GM12878 (cell line): ENCODE results near the gene LCE2C. TPM values are rescaled to one million over a fixed set of nuclear protein-coding genes. Genes with fewer than 3 reads are reported as not detected.

ENCODE experiments used
- ATAC-seq: fragments of 200-7000 bp; cut with Tn5 transposase; 3 replicates; pipeline ENCODE4 v1.9.1; 2020; ENCODE audit warnings: mild to moderate bottlenecking, moderate library complexity
- BruUV-seq: library from RNA; stranded (reverse); fragments of 400-500 nt; replicated peaks from 2 replicates; lab custom pipeline; 2021; lab: Mats Ljungman, UMichigan
- CTCF ChIA-PET: fragments of 300-600 bp; sonication (Branson Sonifier 250); formaldehyde crosslinking; extraction: SDS; loops from one replicate; lab custom pipeline; 2021; ENCODE audit warnings: inconsistent platforms; lab: Yijun Ruan, JAX
- POLR2A ChIA-PET: fragments of 350-600 bp; formaldehyde crosslinking; extraction: SDS; loops from one replicate; lab custom pipeline; 2021; ENCODE audit warnings: inconsistent platforms; lab: Charles Lee
- RAD21 ChIA-PET: fragments of 300-600 bp; sonication (Branson Sonifier 250); formaldehyde crosslinking; loops from one replicate; lab custom pipeline; 2023; ENCODE audit warnings: antibody characterized with exemption; ENCODE audit not compliant: unreplicated experiment; lab: Charles Lee
- SMC1A ChIA-PET: fragments of 300-600 bp; sonication (Branson Sonifier 250); formaldehyde crosslinking; loops from one replicate; lab custom pipeline; 2023; ENCODE audit not compliant: unreplicated experiment, uncharacterized antibody; lab: Charles Lee
- DNase-seq: peaks from one replicate; pipeline ENCODE4 v3.0.0-alpha.2; 2011; ENCODE audit warnings: low read depth, low spot score
- FAIRE-seq: peaks from 3 replicates; lab custom pipeline; 2011; peaks lifted over from hg19 to GRCh38; lab: Jason Lieb, UNC
- H2AFZ ChIP-seq: 2 replicates; pipeline ENCODE4 v1.6.0; 2011; ENCODE audit warnings: low read depth, low read length, control low read depth; ENCODE audit not compliant: control insufficient read depth
- H3K27ac ChIP-seq: 2 replicates; pipeline ENCODE4 v1.5.1; 2011; ENCODE audit warnings: control low read depth; ENCODE audit not compliant: control insufficient read depth, insufficient read depth
- H3K27me3 ChIP-seq, 2 experiments: replicated peaks in 1 of 2; 2 replicates each; pipeline versions ENCODE4 v1.6.0 to v1.6.1; 2011; ENCODE audit warnings: low read length in 1 of 2; ENCODE audit not compliant: control insufficient read depth in 2 of 2, insufficient read depth in 2 of 2
- H3K36me3 ChIP-seq, 2 experiments: 2 replicates each; pipeline ENCODE4 v1.5.1; 2011; ENCODE audit warnings: low read length in 1 of 2; ENCODE audit not compliant: control insufficient read depth in 2 of 2, insufficient read depth in 2 of 2
- H3K4me1 ChIP-seq: 2 replicates; pipeline ENCODE4 v1.6.1; 2011; ENCODE audit warnings: mild to moderate bottlenecking, low read length, moderate library complexity, mixed read lengths; ENCODE audit not compliant: control insufficient read depth, insufficient read depth
- H3K4me2 ChIP-seq: 2 replicates; pipeline ENCODE4 v1.6.0; 2011; ENCODE audit warnings: control low read depth; ENCODE audit not compliant: control insufficient read depth, insufficient read depth
- H3K4me3 ChIP-seq: fragments of 200-600 bp; sonication (generic); 2 replicates; pipeline ENCODE4 v1.5.1; 2016
- H3K79me2 ChIP-seq: 2 replicates; pipeline ENCODE4 v1.6.0; 2011; ENCODE audit warnings: low read length; ENCODE audit not compliant: control insufficient read depth, insufficient read depth
- H3K9ac ChIP-seq: 2 replicates; pipeline ENCODE4 v1.8.0; 2011; ENCODE audit warnings: low read length, control low read depth, mixed read lengths; ENCODE audit not compliant: control insufficient read depth, insufficient read depth
- H3K9me3 ChIP-seq: replicated peaks from 3 replicates; pipeline ENCODE4 v1.5.1; 2011; ENCODE audit warnings: mild to moderate bottlenecking, low read length; ENCODE audit not compliant: control insufficient read depth, insufficient read depth
- H4K20me1 ChIP-seq: 2 replicates; pipeline ENCODE4 v1.6.0; 2011; ENCODE audit not compliant: control insufficient read depth, insufficient read depth
- BCLAF1 ChIP-seq: fragments of 450-650 bp; IDR thresholded peaks from 2 replicates; pipeline ENCODE4 v1.6.1; 2017; ENCODE audit warnings: antibody characterized with exemption, mild to moderate bottlenecking, moderate library complexity
- CREM ChIP-seq: IDR thresholded peaks from 2 replicates; pipeline ENCODE4 v1.6.1; 2014; ENCODE audit warnings: antibody characterized with exemption, low read depth
- E2F8 ChIP-seq: fragments of 450-650 bp; IDR thresholded peaks from 2 replicates; pipeline ENCODE4 v1.6.1; 2018; ENCODE audit warnings: mild to moderate bottlenecking, low read depth, moderate library complexity; ENCODE audit not compliant: partially characterized antibody
- JUNB ChIP-seq: IDR thresholded peaks from 2 replicates; pipeline ENCODE4 v1.6.1; 2016; ENCODE audit warnings: antibody characterized with exemption, mild to moderate bottlenecking
- KAT2A ChIP-seq: conservative IDR thresholded peaks from 2 replicates; pipeline ENCODE4 v1.6.1; 2011; ENCODE audit warnings: low read depth, low read length; ENCODE audit not compliant: control insufficient read depth
- MEF2B ChIP-seq: fragments of 450-650 bp; IDR thresholded peaks from 2 replicates; pipeline ENCODE4 v1.6.1; 2018; ENCODE audit warnings: mild to moderate bottlenecking, moderate library complexity; ENCODE audit not compliant: partially characterized antibody, poor library complexity, severe bottlenecking
- NKRF ChIP-seq: fragments of 450-650 bp; conservative IDR thresholded peaks from 2 replicates; pipeline ENCODE4 v1.6.1; 2017; ENCODE audit warnings: mild to moderate bottlenecking, moderate library complexity
- POLR2A ChIP-seq: IDR thresholded peaks from 2 replicates; pipeline ENCODE4 v1.6.1; 2011; ENCODE audit warnings: low read depth, mild to moderate bottlenecking, low read length
- POLR2AphosphoS2 ChIP-seq: IDR thresholded peaks from 2 replicates; pipeline ENCODE4 v1.6.1; 2011; ENCODE audit warnings: low read depth, mild to moderate bottlenecking, low read length, improper control_type of control experiment, moderate library complexity
- SREBF1 ChIP-seq: IDR thresholded peaks from 2 replicates; pipeline ENCODE4 v1.6.1; 2012; ENCODE audit warnings: mild to moderate bottlenecking, low read length
- TCF12 ChIP-seq: IDR thresholded peaks from 2 replicates; pipeline ENCODE4 v1.6.1; 2011; ENCODE audit warnings: low read depth, mild to moderate bottlenecking, low read length
- ZBTB11 ChIP-seq: fragments of 450-650 bp; formaldehyde crosslinking; IDR thresholded peaks from 2 replicates; pipeline ENCODE4 v1.5.0; 2022; ENCODE audit warnings: mild to moderate bottlenecking, missing genetic modification characterization
- WGBS: methylation state at CpG from one replicate; pipeline ENCODE4 v1.1.6; 2016; ENCODE audit warnings: low lambda C conversion rate; ENCODE audit not compliant: insufficient replicate concordance, insufficient coverage; ENCODE audit errors: missing lambda C conversion rate; 5-methylcytosine and 5-hydroxymethylcytosine counted together
- in situ Hi-C: fragments of 300-500 bp; cut with MboI; formaldehyde crosslinking; loops from 9 replicates; pipeline ENCODE4 v1.14.3; 2018; ENCODE audit warnings: mixed read lengths
- intact Hi-C: fragments of 100-400 bp; cut with micrococcal nuclease; formaldehyde crosslinking; loops from one replicate; pipeline ENCODE4 v1.14.2; 2022; ENCODE audit not compliant: unreplicated experiment
- polyA plus RNA-seq, 11 experiments: library from polyadenylated mRNA; depleted of rRNA in 4 of 11; unstranded in 6 of 11; stranded (reverse) in 5 of 11; fragments of >200 nt; fragmentation: Nextera tagmentation in 4 of 11; fragmentation: Illumina TruSeq in 1 of 11; extraction: Ambion mirVana in 4 of 11; extraction: Trizol in 1 of 11; gene quantifications; 1 replicate in 1 of 11; 2 replicates in 10 of 11; pipeline versions ENCODE4 v1.2.1 to v1.2.3, GENCODE V29; 2011 to 2016; ENCODE audit warnings: inconsistent platforms in 2 of 11, missing spikeins in 2 of 11, low read depth in 1 of 11
- total RNA-seq, 4 experiments: library from RNA; depleted of rRNA in 3 of 4; stranded (reverse); fragments of >200 nt in 3 of 4; fragmentation: Illumina TruSeq in 1 of 4; extraction: Trizol in 1 of 4; gene quantifications; 2 replicates each; pipeline versions ENCODE4 v1.2.1 to v1.2.3, GENCODE V29; 2013 to 2021

Gene LCE2C
- total and polyA plus RNA-seq, 10 of the 15 experiments (the other 5 are each of a cell fraction or from before 2014, with no cell fraction given): not detected

GRCh38 chr1:152699746-152700145 is 24.7 kb downstream of the LCE2C start (continued):
- TF ChIP-seq ZBTB11 (CRISPR knock-in tag) (no peak), POLR2A (no peak), POLR2AphosphoS2 (no peak), CREM (no peak)

- no peaks in the 10 kb centered on the region for H3K9me3 ChIP-seq
- intact Hi-C loops: no loop called here
- no peak within 1 kb of the TSS for H3K9ac ChIP-seq
- H3K27ac ChIP-seq: no peak within 1 kb of the TSS
- BruUV-seq: no TSS peak
- ATAC-seq (no peak), FAIRE-seq (no peak), DNase-seq (no peak)
- H3K4me3 ChIP-seq: no peak within 1 kb of the TSS
- ChIA-PET SMC1A (no interaction called here), CTCF (no interaction called here), POLR2A (no interaction called here), RAD21 (no interaction called here)
- H2AFZ ChIP-seq: no peak within 1 kb of the TSS
- no peaks in the 10 kb centered on the region for H3K36me3 ChIP-seq
- 0% methylated on average over 2 of the region's 2 CpGs for WGBS
- no peaks in the 10 kb centered on the region; a peak in 1 of 4 replicates for H3K27me3 ChIP-seq
- no peaks in the 10 kb centered on the region for H3K79me2 ChIP-seq
- no peaks in the 10 kb centered on the region for H3K4me1 ChIP-seq
- TF ChIP-seq BCLAF1: no peak
- no peak for TF ChIP-seq TCF12
- TF ChIP-seq CREM: no peak
- TF ChIP-seq KAT2A: no peak
- no peak for TF ChIP-seq MEF2B
- TF ChIP-seq NKRF: no peak
- TF ChIP-seq JUNB: no peak
- TF ChIP-seq E2F8: no peak
- TF ChIP-seq POLR2A: no peak
- TF ChIP-seq SREBF1: no peak
- H4K20me1 ChIP-seq: no peaks in the 10 kb centered on the region
- in situ Hi-C loops: no loop called here
- no peak within 1 kb of the TSS for H3K4me2 ChIP-seq
These were observed 32.8 kb downstream of the LCE2C start, which contains the start of gene LCE4A for GRCh38 chr1:152707860-152708259. Gene LCE4A, plus strand, starts transcription at chr1:152708160. Its CDS starts 916 bp downstream, at chr1:152709076.
